IMR-90 (cell line): Measurements from ENCODE around the gene KCTD12.

ENCODE experiments used
- CTCF ChIP-seq: conservative IDR thresholded peaks from 2 replicates; pipeline ENCODE4 v1.5.1; 2012; ENCODE audit warnings: mild to moderate bottlenecking, low read depth, low read length, improper control_type of control experiment
- POLR2A ChIP-seq: IDR thresholded peaks from 2 replicates; pipeline ENCODE4 v1.6.1; 2012; ENCODE audit warnings: mild to moderate bottlenecking, low read depth, low read length
- RFX5 ChIP-seq: IDR thresholded peaks from 2 replicates; pipeline ENCODE4 v1.8.0; 2012; ENCODE audit warnings: low read depth, mild to moderate bottlenecking, low read length, moderate library complexity
- SMC3 ChIP-seq: fragments of 150-350 bp; IDR thresholded peaks from 2 replicates; pipeline ENCODE4 v1.6.1; 2016; ENCODE audit warnings: low read depth, mild to moderate bottlenecking, antibody characterized with exemption, low read length, moderate library complexity

GRCh38 chr13:76874479-76874878, 11.7 kb downstream of the KCTD12 start:
- no peak for TF ChIP-seq CTCF
- TF ChIP-seq RFX5 = no peak
- TF ChIP-seq SMC3 = no peak
- no peak for TF ChIP-seq POLR2A
